CD4-positive, alpha-beta T cell treated with Interferon alpha-2 for 1 hour (primary cell): ENCODE results near the gene CR2.
"Not testable (repeated sequence)": the region's sequence is repeated elsewhere in the genome, so short reads cannot be mapped to it uniquely, and the experiment has no call there.

Experiments used
- DNase-seq, 2 donors: peaks; one replicate each; pipeline ENCODE4 v3.0.0-alpha.2; 2020 to 2022

CR2 gene

GRCh38 chr1:207514890-207515289, 60.8 kb downstream of the CR2 start:
- DNase-seq: no peak

GRCh38 chr1:207516729-207517128, 62.6 kb downstream of the CR2 start:
- DNase-seq: no peak

GRCh38 chr1:207518608-207519236, 64.6 kb downstream of the CR2 start:
- no peak for DNase-seq

- DNase-seq: no peak
Measured at GRCh38 chr1:207519505-207520399, 65.6 kb downstream of the CR2 start.

GRCh38 chr1:207520400-207521345, 66.5 kb downstream of the CR2 start:
- DNase-seq: not testable (repeated sequence)

GRCh38 chr1:207525239-207525638, 71.1 kb downstream of the CR2 start:
- DNase-seq: not testable (repeated sequence)

- not testable (repeated sequence) for DNase-seq
Measured at GRCh38 chr1:207528401-207528800, 74.3 kb downstream of the CR2 start.

- not testable (repeated sequence) for DNase-seq
Measured at GRCh38 chr1:207536263-207536662, 82.1 kb downstream of the CR2 start.
